ENCODE data around the gene SPTLC1. TPM values are rescaled to one million over a fixed set of nuclear protein-coding genes. Genes with fewer than 3 reads are reported as not detected.

SPTLC1 gene
- total and polyA plus RNA-seq, 10 of the 15 experiments (the other 5 are each of a cell fraction or from before 2014, with no cell fraction given): 38.0 to 68.7 (median 52.8) TPM

DNA sequence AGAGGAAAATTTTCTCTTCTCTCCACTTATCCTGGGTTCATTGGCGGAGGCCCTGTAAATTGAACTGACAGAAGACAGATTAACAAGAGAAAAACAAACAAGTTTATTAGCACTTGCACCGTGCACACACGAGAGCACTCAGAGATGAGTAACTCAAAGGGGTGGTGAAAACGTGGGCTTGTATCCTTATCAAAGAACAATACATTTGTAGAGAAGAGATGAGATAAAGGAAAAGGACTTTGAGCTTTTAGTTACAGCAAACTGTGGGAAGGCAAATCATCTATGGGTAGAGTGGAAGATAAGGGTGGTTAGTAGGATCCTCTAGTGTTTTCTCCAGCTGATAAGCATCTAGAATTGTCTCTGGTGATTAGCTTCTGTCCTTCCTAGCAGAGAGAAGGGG is 120.8 kb downstream of the SPTLC1 start:
- WGBS (ENCODE audit: insufficient coverage, insufficient replicate concordance, low lambda C conversion rate, missing lambda C conversion rate): 24% methylated on average over 4 of the region's 4 CpGs
- in situ Hi-C loops (cut with MboI): no loop called here
- Histone ChIP-seq H3K9ac (ENCODE audit: control insufficient read depth, insufficient read depth, low read length) (no peak overlapping the region), H3K4me2 (ENCODE audit: control insufficient read depth, insufficient read depth) (no peak overlapping the region), H4K20me1 (ENCODE audit: control insufficient read depth, insufficient read depth) (no peaks in the 10 kb centered on the region), H2AFZ (ENCODE audit: control insufficient read depth, low read depth, low read length) (no peak overlapping the region), H3K27ac (ENCODE audit: control insufficient read depth, insufficient read depth) (no peak overlapping the region), H3K9me3 (replicated peaks; ENCODE audit: control insufficient read depth, insufficient read depth, low read length) (no peaks in the 10 kb centered on the region), H3K4me3 (no peak overlapping the region), H3K4me1 (ENCODE audit: control insufficient read depth, insufficient read depth, low read length) (no peaks in the 10 kb centered on the region), H3K79me2 (ENCODE audit: control insufficient read depth, insufficient read depth, low read length) (no peaks in the 10 kb centered on the region), H3K36me3 (ENCODE audit: control insufficient read depth in 2 of 2, insufficient read depth in 2 of 2, low read length in 1 of 2) (no peaks in the 10 kb centered on the region), H3K27me3 (replicated peaks in 1 of 2; ENCODE audit: control insufficient read depth in 2 of 2, insufficient read depth in 2 of 2, low read length in 1 of 2) (no peaks in the 10 kb centered on the region; a peak in 1 of 4 replicates)
- SMC1A ChIA-PET (ENCODE audit: uncharacterized antibody, unreplicated experiment): no interaction called here
- TF ChIP-seq BACH1 (IDR thresholded peaks at IDR 0.05; ENCODE audit: borderline replicate concordance) (no peak), FOS (IDR thresholded peaks at IDR 0.05; ENCODE audit: borderline replicate concordance, extremely low read depth, insufficient read length) (no peak), ZNF217 (IDR thresholded peaks at IDR 0.05) (no peak), RCOR1 (conservative IDR thresholded peaks at IDR 0.05; ENCODE audit: low read depth, low read length) (no peak), BRCA1 (IDR thresholded peaks at IDR 0.05; ENCODE audit: low read depth, low read length) (no peak), SRF (IDR thresholded peaks at IDR 0.05; ENCODE audit: low read depth in 2 of 2, low read length in 2 of 2) (no peak)
- BruUV-seq (replicated peaks): no TSS peak
- intact Hi-C loops (cut with micrococcal nuclease; ENCODE audit: unreplicated experiment): no loop called here
- ATAC-seq (no peak), DNase-seq (ENCODE audit: low read depth, low spot score) (no peak), FAIRE-seq (no peak)
- POLR2A ChIA-PET: no interaction called here
- CTCF ChIA-PET: no interaction called here
- RAD21 ChIA-PET (ENCODE audit: unreplicated experiment): no interaction called here

DNA sequence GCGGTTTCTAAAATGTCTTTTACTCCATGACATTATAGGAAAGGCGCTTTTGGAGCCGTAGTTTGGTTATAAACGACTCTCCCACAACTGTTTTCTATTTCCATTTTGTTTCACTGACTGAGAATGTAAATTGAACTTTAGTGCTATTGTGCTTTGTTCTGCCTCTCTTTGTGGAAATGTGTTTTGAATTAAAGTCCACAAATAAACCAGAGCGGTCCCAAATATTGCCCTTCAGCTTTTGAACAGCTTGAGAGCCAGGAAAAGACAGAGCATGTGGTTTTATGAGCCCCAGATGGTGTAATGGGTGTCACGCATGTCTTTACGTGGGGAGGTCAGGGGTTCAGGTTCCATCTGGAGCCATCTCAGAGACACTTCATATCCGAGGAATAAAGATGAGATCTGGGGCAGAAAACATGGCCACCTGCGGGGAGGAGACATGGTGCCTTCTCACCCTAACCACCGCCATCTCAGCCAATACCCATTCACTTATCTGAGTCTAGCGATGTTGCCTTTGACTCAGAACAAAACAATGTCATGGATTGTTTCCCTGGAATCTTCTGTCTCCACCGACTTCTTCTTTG is 122.7 kb downstream of the SPTLC1 start:
- no peak for ATAC-seq
- in situ Hi-C loops (cut with MboI): no loop called here
- TF ChIP-seq BHLHE40 (IDR thresholded peaks at IDR 0.05; ENCODE audit: borderline replicate concordance in 1 of 2, low read depth in 2 of 2, low read length in 1 of 2) (no peak), IKZF1 (conservative IDR thresholded peaks at IDR 0.05) (no peak), CHD1 (IDR thresholded peaks at IDR 0.05; ENCODE audit: low read depth, low read length) (no peak)
- Histone ChIP-seq H4K20me1 (ENCODE audit: control insufficient read depth, insufficient read depth) (no peaks in the 10 kb centered on the region), H3K9me3 (replicated peaks; ENCODE audit: control insufficient read depth, insufficient read depth, low read length) (no peaks in the 10 kb centered on the region), H3K36me3 (ENCODE audit: control insufficient read depth in 2 of 2, insufficient read depth in 2 of 2, low read length in 1 of 2) (no peaks in the 10 kb centered on the region), H3K4me2 (ENCODE audit: control insufficient read depth, insufficient read depth) (no peak overlapping the region), H3K9ac (ENCODE audit: control insufficient read depth, insufficient read depth, low read length) (no peak overlapping the region), H3K27ac (ENCODE audit: control insufficient read depth, insufficient read depth) (no peak overlapping the region), H3K79me2 (ENCODE audit: control insufficient read depth, insufficient read depth, low read length) (no peaks in the 10 kb centered on the region), H2AFZ (ENCODE audit: control insufficient read depth, low read depth, low read length) (no peak overlapping the region), H3K27me3 (replicated peaks in 1 of 2; ENCODE audit: control insufficient read depth in 2 of 2, insufficient read depth in 2 of 2, low read length in 1 of 2) (no peaks in the 10 kb centered on the region), H3K4me1 (ENCODE audit: control insufficient read depth, insufficient read depth, low read length) (no peaks in the 10 kb centered on the region), H3K4me3 (no peak overlapping the region)
- BruUV-seq (replicated peaks): no TSS peak
- 39% methylated on average over 12 of the region's 12 CpGs for WGBS (ENCODE audit: insufficient coverage, insufficient replicate concordance, low lambda C conversion rate, missing lambda C conversion rate)
- SMC1A ChIA-PET (ENCODE audit: uncharacterized antibody, unreplicated experiment): no interaction called here
- no peak for FAIRE-seq
- RAD21 ChIA-PET (ENCODE audit: unreplicated experiment): no interaction called here
- POLR2A ChIA-PET: no interaction called here
- intact Hi-C loops (cut with micrococcal nuclease; ENCODE audit: unreplicated experiment): no loop called here
- DNase-seq (ENCODE audit: low read depth, low spot score): no peak
- CTCF ChIA-PET: no interaction called here

Data from GM12878 (cell line).